K562 (cell line): ENCODE data around the gene NAA10. TPM values are rescaled to one million over a fixed set of nuclear protein-coding genes. Genes with fewer than 3 reads are reported as not detected.

Source experiments
- ATAC-seq: fragments of 200-7000 bp; cut with Tn5 transposase; 3 replicates; pipeline ENCODE4 v1.9.1; 2020; ENCODE audit warnings: moderate library complexity
- BruUV-seq: library from RNA; stranded (reverse); fragments of 400-500 nt; replicated peaks from 2 replicates; lab custom pipeline; 2021; lab: Mats Ljungman, UMichigan
- CTCF ChIA-PET: fragments of 300-600 bp; formaldehyde crosslinking; extraction: SDS; loops from one replicate; lab custom pipeline; 2021; ENCODE audit warnings: low intra/inter-chr PET ratio; lab: Yijun Ruan, JAX
- POLR2A ChIA-PET: fragments of 300-600, 350-650 bp; sonication (Branson Sonifier 250); formaldehyde crosslinking; extraction: SDS; loops from one replicate; lab custom pipeline; 2021; ENCODE audit warnings: antibody characterized with exemption, inconsistent platforms; lab: Yijun Ruan, JAX
- DNase-seq, 4 experiments: peaks; one replicate each; pipeline versions ENCODE4 v3.0.0 to v3.0.0-alpha.2; 2011 to 2018; ENCODE audit warnings: low spot score in 3 of 4, mixed read lengths in 3 of 4; ENCODE audit errors: extremely low read depth in 1 of 4
- FAIRE-seq: peaks from 2 replicates; lab custom pipeline; 2011; peaks lifted over from hg19 to GRCh38; lab: Jason Lieb, UNC
- H2AFZ ChIP-seq: 2 replicates; pipeline ENCODE4 v1.6.0; 2011; ENCODE audit warnings: low read depth, low read length, control low read depth, inconsistent platforms
- H3K27ac ChIP-seq: fragments of 200-600 bp; 3 replicates; pipeline ENCODE4 v1.8.0; 2011; ENCODE audit warnings: low read depth, mild to moderate bottlenecking, control low read depth, inconsistent platforms, low read length, moderate library complexity, mixed read lengths; ENCODE audit errors: extremely low read depth
- H3K27me3 ChIP-seq, 2 experiments: fragments of 300-600 bp in 1 of 2; 2 replicates in 1 of 2; 3 replicates in 1 of 2; pipeline versions ENCODE4 v1.6.0 to v1.8.0; 2011; ENCODE audit warnings: inconsistent platforms in 2 of 2, low read length in 2 of 2, mild to moderate bottlenecking in 1 of 2, mixed read lengths in 1 of 2, moderate library complexity in 1 of 2; ENCODE audit not compliant: control insufficient read depth in 2 of 2, insufficient read depth in 2 of 2
- H3K36me3 ChIP-seq: fragments of 300-600 bp; 3 replicates; pipeline ENCODE4 v1.8.0; 2011; ENCODE audit warnings: mild to moderate bottlenecking, low read length, inconsistent platforms; ENCODE audit not compliant: control insufficient read depth, insufficient read depth
- H3K4me1 ChIP-seq, 2 experiments: fragments of 200-600 bp in 1 of 2; replicated peaks in 1 of 2; 2 replicates in 1 of 2; 3 replicates in 1 of 2; pipeline versions ENCODE4 v1.5.1 to v1.8.0; 2011; ENCODE audit warnings: inconsistent platforms in 2 of 2, low read length in 2 of 2, mild to moderate bottlenecking in 1 of 2, mixed read lengths in 1 of 2, moderate library complexity in 1 of 2; ENCODE audit not compliant: control insufficient read depth in 2 of 2, insufficient read depth in 2 of 2
- H3K4me2 ChIP-seq: 2 replicates; pipeline ENCODE4 v1.6.1; 2011; ENCODE audit warnings: low read length, control low read depth, inconsistent platforms, mixed read lengths; ENCODE audit not compliant: insufficient read depth
- H3K4me3 ChIP-seq: fragments of 200-600 bp; sonication (generic), shearing (Covaris generic); 2 replicates; pipeline ENCODE4 v1.5.1; 2016; ENCODE audit warnings: control low read depth, inconsistent platforms
- H3K79me2 ChIP-seq: fragments of 200-600 bp; 3 replicates; pipeline ENCODE4 v1.8.0; 2011; ENCODE audit warnings: low read length, inconsistent platforms; ENCODE audit not compliant: control insufficient read depth, insufficient read depth
- H3K9ac ChIP-seq, 2 experiments: 2 replicates each; pipeline versions ENCODE4 v1.6.0 to v1.6.1; 2011; ENCODE audit warnings: low read depth in 2 of 2, low read length in 2 of 2, control low read depth in 1 of 2, inconsistent platforms in 1 of 2, mild to moderate bottlenecking in 1 of 2, mixed read lengths in 1 of 2; ENCODE audit not compliant: insufficient read depth in 1 of 2
- H3K9me1 ChIP-seq: one replicate; pipeline ENCODE4 v1.6.0; 2011; ENCODE audit warnings: inconsistent platforms, mild to moderate bottlenecking, low read length, moderate library complexity; ENCODE audit not compliant: control insufficient read depth, insufficient read depth
- H3K9me3 ChIP-seq: replicated peaks from 2 replicates; pipeline ENCODE4 v1.5.1; 2011; ENCODE audit warnings: low read depth, low read length, inconsistent platforms; ENCODE audit not compliant: control insufficient read depth, insufficient read depth
- H4K20me1 ChIP-seq: replicated peaks from 2 replicates; pipeline ENCODE4 v1.6.1; 2011; ENCODE audit warnings: low read length, inconsistent platforms, mixed read lengths; ENCODE audit not compliant: control insufficient read depth, insufficient read depth
- KAT2B ChIP-seq: IDR thresholded peaks from one replicate; pipeline ENCODE4 v1.6.1; 2012; ENCODE audit warnings: low read depth, mild to moderate bottlenecking, control low read depth, inconsistent platforms, low read length, moderate library complexity
- POLR2AphosphoS5 ChIP-seq: IDR thresholded peaks from 2 replicates; pipeline ENCODE4 v1.6.1; 2011; ENCODE audit warnings: mild to moderate bottlenecking, low read depth, low read length, moderate library complexity; ENCODE audit not compliant: control insufficient read depth, insufficient read depth
- POLR2G ChIP-seq: fragments of 200-400 bp; formaldehyde crosslinking; IDR thresholded peaks from 2 replicates; pipeline ENCODE4 v1.6.1; 2017; ENCODE audit warnings: low read depth, mild to moderate bottlenecking, antibody characterized with exemption, low read length, moderate library complexity
- RBFOX2 ChIP-seq: fragments of 200-400 bp; formaldehyde crosslinking; IDR thresholded peaks from 2 replicates; pipeline ENCODE4 v1.6.1; 2017; ENCODE audit warnings: low read depth, mild to moderate bottlenecking, low read length, moderate library complexity
- STAG1 ChIP-seq: sonication (generic); formaldehyde crosslinking; IDR thresholded peaks from 2 replicates; pipeline ENCODE4 v1.5.0; 2020; ENCODE audit warnings: missing genetic modification reagents, borderline replicate concordance
- SUPT5H ChIP-seq: fragments of 450-650 bp; IDR thresholded peaks from 2 replicates; pipeline ENCODE4 v1.6.1; 2016
- ZKSCAN8 ChIP-seq: fragments of 200-800 bp; sonication (Bioruptor generic); IDR thresholded peaks from 2 replicates; pipeline ENCODE4 v1.6.1; 2016; ENCODE audit warnings: missing genetic modification characterization, missing compliant biosample characterization
- ZNF436 ChIP-seq: fragments of 250-450, 450-650 bp; sonication (Bioruptor Pico); formaldehyde crosslinking; IDR thresholded peaks from 2 replicates; pipeline ENCODE4 v1.7.0; 2020; ENCODE audit warnings: mild to moderate bottlenecking
- ZNF584 ChIP-seq: fragments of 200-800 bp; sonication (Bioruptor generic); IDR thresholded peaks from 2 replicates; pipeline ENCODE4 v1.6.1; 2016; ENCODE audit warnings: low read depth, mild to moderate bottlenecking, missing genetic modification characterization, missing compliant biosample characterization
- ZNF707 ChIP-seq: fragments of 250-450 bp; sonication (Bioruptor Pico); conservative IDR thresholded peaks from 2 replicates; pipeline ENCODE4 v1.8.0; 2022; ENCODE audit warnings: inconsistent platforms, mild to moderate bottlenecking, moderate library complexity
- WGBS: fragments of 100-300 bp; shearing (Covaris generic); methylation state at CpG from one replicate; pipeline ENCODE4 v1.1.6; 2016; ENCODE audit warnings: low coverage, mixed read lengths; ENCODE audit not compliant: insufficient coverage; ENCODE audit errors: missing lambda C conversion rate; 5-methylcytosine and 5-hydroxymethylcytosine counted together
- in situ Hi-C: fragments of 300-500 bp; cut with MboI; formaldehyde crosslinking; loops from 4 replicates; pipeline ENCODE4 v1.15.0; 2018; ENCODE audit warnings: inconsistent platforms, mixed read lengths
- intact Hi-C: fragments of 100-400 bp; cut with micrococcal nuclease; formaldehyde crosslinking; loops from 2 replicates; pipeline ENCODE4 v1.14.2; 2022
- polyA plus RNA-seq, 8 experiments: library from polyadenylated mRNA; depleted of rRNA in 4 of 8; stranded (reverse) in 5 of 8; unstranded in 3 of 8; fragments of >200 nt; fragmentation: Nextera tagmentation in 2 of 8; fragmentation: Illumina TruSeq in 1 of 8; extraction: Ambion mirVana in 2 of 8; extraction: Trizol in 1 of 8; gene quantifications; 2 replicates each; pipeline versions ENCODE4 v1.2.1 to v1.2.3, GENCODE V29; 2011 to 2014; ENCODE audit warnings: inconsistent platforms in 1 of 8, missing spikeins in 1 of 8
- total RNA-seq, 7 experiments: library from RNA; depleted of rRNA in 6 of 7; stranded (reverse); fragments of >200 nt in 6 of 7; fragmentation: Illumina TruSeq in 2 of 7; extraction: Trizol in 2 of 7; gene quantifications; 2 replicates each; pipeline versions ENCODE4 v1.2.1 to v1.2.3, GENCODE V29; 2011 to 2021; ENCODE audit warnings: low replicate concordance in 1 of 7
- TF ChIP-seq, protein P1 (sequence below): fragments of 250-450 bp; sonication (Bioruptor Pico); IDR thresholded peaks from 2 replicates; pipeline ENCODE4 v1.8.0; 2021; ENCODE audit warnings: moderate library complexity, mild to moderate bottlenecking, inconsistent platforms

NAA10 gene
- total and polyA plus RNA-seq, 9 of the 15 experiments (the other 6 are each of a cell fraction or from before 2014, with no cell fraction given): 11.1 to 250 (median 134) TPM

GRCh38 chrX:153947009-153947769 is 12.4 kb upstream of the NAA10 start (continued):
- TF ChIP-seq STAG1 (CRISPR knock-in tag): peak; percentile 45; the same call in 1 of the 2 replicates
- no peak for TF ChIP-seq ZNF707 (CRISPR knock-in tag)
- TF ChIP-seq ZNF584 (CRISPR knock-in tag): no peak
- no peak for TF ChIP-seq KAT2B
- TF ChIP-seq ZKSCAN8 (CRISPR knock-in tag): no peak

- Histone ChIP-seq H3K9ac (peak overlapping the region in 1 of 2 experiments; percentile 75; a peak in 2 of 4 replicates), H3K4me3 (no peak overlapping the region), H3K9me3 (no peaks in the 10 kb centered on the region), H3K79me2 (peaks cover 7% of the 10 kb centered on the region; the same call in 2 of the 3 replicates), H3K36me3 (peaks cover 42% of the 10 kb centered on the region; the same call in 2 of the 3 replicates), H3K4me2 (no peak overlapping the region), H2AFZ (no peak overlapping the region), H3K27me3 (no peaks in the 10 kb centered on the region), H4K20me1 (no peaks in the 10 kb centered on the region), H3K9me1 (no peaks in the 10 kb centered on the region), H3K4me1 (peaks cover 14 to 78% of the 10 kb centered on the region in 2 experiments), H3K27ac (no peak overlapping the region)
- peak; percentile 71 for TF ChIP-seq POLR2G
- TF ChIP-seq POLR2AphosphoS5: peak; percentile 21; the same call in 1 of the 2 replicates
- no peak for TF ChIP-seq ZNF436 (CRISPR knock-in tag)
- peak; percentile 42; the same call in 1 of the 2 replicates for TF ChIP-seq SUPT5H
- TF ChIP-seq, protein P1, sequence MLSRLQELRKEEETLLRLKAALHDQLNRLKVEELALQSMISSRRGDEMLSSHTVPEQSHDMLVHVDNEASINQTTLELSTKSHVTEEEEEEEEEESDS (CRISPR knock-in tag): no peak
- peak; percentile 26; the same call in 1 of the 2 replicates for TF ChIP-seq RBFOX2
- DNase-seq: no peak
- 86% methylated on average over 13 of the region's 24 CpGs for WGBS
- no peak for ATAC-seq
- ChIA-PET CTCF (interaction anchor here (1.0 to 1.2 kb wide), 2 partner anchors 74 to 1004 kb away, joined by 5 to 6 read pairs; no protein-coding TSS in a partner anchor), POLR2A (interaction anchor here (0.7 to 2.0 kb wide), 8 partner anchors 10 to 72 kb away, joined by 3 to 17 read pairs (median 4); partner anchors contain the start of gene TMEM187)
- BruUV-seq: no TSS peak
- in situ Hi-C loops: no loop called here
- FAIRE-seq: no peak
- intact Hi-C loops: loop anchor here (2.0 kb wide), 1 partner anchor 181 kb away; the partner anchor contains the start of gene PLXNB3
These were observed 11.4 kb upstream of the NAA10 start for GRCh38 chrX:153945956-153946943.
